HUES48 (cell line): ENCODE data around the gene FRMD1.

Experiments used
- H3K27ac ChIP-seq: one replicate; pipeline ENCODE4 v1.7.0; 2013; ENCODE audit warnings: low read depth, low read length, inconsistent platforms
- H3K27me3 ChIP-seq: 2 replicates; pipeline ENCODE4 v1.6.1; 2013; ENCODE audit warnings: mild to moderate bottlenecking, low read length; ENCODE audit not compliant: control insufficient read depth, insufficient read depth
- H3K36me3 ChIP-seq: 2 replicates; pipeline ENCODE4 v1.6.1; 2013; ENCODE audit warnings: low read length; ENCODE audit not compliant: control insufficient read depth, insufficient read depth
- H3K4me1 ChIP-seq: 2 replicates; pipeline ENCODE4 v1.6.1; 2013; ENCODE audit warnings: mild to moderate bottlenecking, low read length; ENCODE audit not compliant: control insufficient read depth, insufficient read depth
- H3K4me3 ChIP-seq: 2 replicates; pipeline ENCODE4 v1.5.1; 2013; ENCODE audit warnings: mild to moderate bottlenecking, low read depth, low read length
- H3K9ac ChIP-seq: 2 replicates; pipeline ENCODE4 v1.6.1; 2013; ENCODE audit warnings: mild to moderate bottlenecking, low read depth, low read length, moderate library complexity
- H3K9me3 ChIP-seq: 2 replicates; pipeline ENCODE4 v1.6.1; 2013; ENCODE audit warnings: low read length; ENCODE audit not compliant: control insufficient read depth, insufficient read depth

FRMD1 gene

GRCh38 chr6:168078943-168079405, at the start of gene FRMD1:
FRMD1 (minus strand) TSS chr6:168079212; CDS start chr6:168079094, 118 bp downstream.
- Histone ChIP-seq H3K9me3 (no peaks in the 10 kb centered on the region), H3K9ac (no peak within 1 kb of the TSS), H3K4me3 (no peak within 1 kb of the TSS), H3K36me3 (no peaks in the 10 kb centered on the region), H3K4me1 (peaks cover 9% of the 10 kb centered on the region; the same call in 1 of the 2 replicates), H3K27ac (no peak within 1 kb of the TSS), H3K27me3 (no peaks in the 10 kb centered on the region)

GRCh38 chr6:168128006-168128630, 49.1 kb upstream of the FRMD1 start:
- peaks cover 13% of the 10 kb centered on the region for H3K27me3 ChIP-seq

GRCh38 chr6:168127384-168127868, 48.4 kb upstream of the FRMD1 start:
- Histone ChIP-seq H3K36me3 (no peaks in the 10 kb centered on the region), H3K4me3 (no peak overlapping the region), H3K4me1 (peaks cover 15% of the 10 kb centered on the region), H3K9ac (no peak overlapping the region), H3K9me3 (no peaks in the 10 kb centered on the region), H3K27ac (no peak overlapping the region), H3K27me3 (peaks cover 10% of the 10 kb centered on the region)

More at GRCh38 chr6:168128006-168128630, 49.1 kb upstream of the FRMD1 start:
- Histone ChIP-seq H3K9ac (no peak overlapping the region), H3K4me1 (peaks cover 20% of the 10 kb centered on the region), H3K4me3 (no peak overlapping the region), H3K27ac (no peak overlapping the region), H3K36me3 (no peaks in the 10 kb centered on the region), H3K9me3 (no peaks in the 10 kb centered on the region)

GRCh38 chr6:168126566-168127383, 47.8 kb upstream of the FRMD1 start:
- Histone ChIP-seq H3K9me3 (no peaks in the 10 kb centered on the region), H3K27ac (no peak overlapping the region)

DNA sequence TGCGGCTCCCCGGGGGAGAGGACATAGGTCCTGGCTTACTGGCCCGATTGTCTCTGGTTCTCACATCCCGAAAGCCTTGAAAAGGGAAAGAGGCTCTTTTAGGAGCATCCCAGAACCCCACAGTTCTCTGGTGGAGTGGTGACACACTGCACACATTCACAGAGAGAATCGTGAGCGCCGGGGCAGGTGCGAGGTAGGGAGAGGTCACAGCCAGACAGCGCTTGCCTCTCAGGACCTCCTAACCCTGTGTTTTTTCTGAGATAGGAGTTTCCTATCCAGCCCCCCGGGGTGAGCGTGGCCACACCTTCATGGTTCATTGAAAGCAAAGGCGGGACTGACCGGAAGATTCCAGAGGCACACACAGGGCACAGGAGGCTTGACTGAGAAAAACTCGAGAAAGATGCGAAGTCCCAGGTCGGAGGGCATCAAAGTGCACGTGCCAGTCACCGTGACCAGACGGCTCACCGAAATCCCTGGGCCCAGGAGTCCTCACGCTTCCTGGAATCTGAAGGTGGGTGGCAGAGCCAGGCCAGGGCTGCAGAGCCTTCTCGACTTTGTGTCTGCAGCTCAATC, 46.5 kb upstream of the FRMD1 start:
- no peak overlapping the region for H3K4me3 ChIP-seq
- no peak overlapping the region; the same call in 1 of the 2 replicates for H3K9ac ChIP-seq
- H3K9me3 ChIP-seq: no peaks in the 10 kb centered on the region
- no peak overlapping the region for H3K27ac ChIP-seq
- H3K36me3 ChIP-seq: no peaks in the 10 kb centered on the region
- no peaks in the 10 kb centered on the region; the same call in 1 of the 2 replicates for H3K27me3 ChIP-seq
- H3K4me1 ChIP-seq: no peaks in the 10 kb centered on the region; the same call in 1 of the 2 replicates

More at GRCh38 chr6:168126566-168127383, 47.8 kb upstream of the FRMD1 start:
- H3K4me3 ChIP-seq: no peak overlapping the region
- H3K36me3 ChIP-seq: no peaks in the 10 kb centered on the region
- no peak overlapping the region for H3K9ac ChIP-seq
- H3K4me1 ChIP-seq: peaks cover 8% of the 10 kb centered on the region
- H3K27me3 ChIP-seq: peaks cover 3% of the 10 kb centered on the region

GRCh38 chr6:168124921-168125320, 45.9 kb upstream of the FRMD1 start:
- no peaks in the 10 kb centered on the region for H3K36me3 ChIP-seq
- no peaks in the 10 kb centered on the region for H3K27me3 ChIP-seq
- no peak overlapping the region for H3K27ac ChIP-seq
- H3K9me3 ChIP-seq: no peaks in the 10 kb centered on the region
- no peak overlapping the region for H3K4me3 ChIP-seq
- H3K9ac ChIP-seq: no peak overlapping the region
- H3K4me1 ChIP-seq: no peaks in the 10 kb centered on the region; the same call in 1 of the 2 replicates

GRCh38 chr6:168124158-168124557, 45.1 kb upstream of the FRMD1 start:
- H3K4me1 ChIP-seq: no peaks in the 10 kb centered on the region; the same call in 1 of the 2 replicates
- H3K27me3 ChIP-seq: no peaks in the 10 kb centered on the region
- H3K27ac ChIP-seq: no peak overlapping the region
- no peaks in the 10 kb centered on the region for H3K9me3 ChIP-seq
- H3K9ac ChIP-seq: no peak overlapping the region
- no peak overlapping the region for H3K4me3 ChIP-seq
- no peaks in the 10 kb centered on the region for H3K36me3 ChIP-seq

DNA sequence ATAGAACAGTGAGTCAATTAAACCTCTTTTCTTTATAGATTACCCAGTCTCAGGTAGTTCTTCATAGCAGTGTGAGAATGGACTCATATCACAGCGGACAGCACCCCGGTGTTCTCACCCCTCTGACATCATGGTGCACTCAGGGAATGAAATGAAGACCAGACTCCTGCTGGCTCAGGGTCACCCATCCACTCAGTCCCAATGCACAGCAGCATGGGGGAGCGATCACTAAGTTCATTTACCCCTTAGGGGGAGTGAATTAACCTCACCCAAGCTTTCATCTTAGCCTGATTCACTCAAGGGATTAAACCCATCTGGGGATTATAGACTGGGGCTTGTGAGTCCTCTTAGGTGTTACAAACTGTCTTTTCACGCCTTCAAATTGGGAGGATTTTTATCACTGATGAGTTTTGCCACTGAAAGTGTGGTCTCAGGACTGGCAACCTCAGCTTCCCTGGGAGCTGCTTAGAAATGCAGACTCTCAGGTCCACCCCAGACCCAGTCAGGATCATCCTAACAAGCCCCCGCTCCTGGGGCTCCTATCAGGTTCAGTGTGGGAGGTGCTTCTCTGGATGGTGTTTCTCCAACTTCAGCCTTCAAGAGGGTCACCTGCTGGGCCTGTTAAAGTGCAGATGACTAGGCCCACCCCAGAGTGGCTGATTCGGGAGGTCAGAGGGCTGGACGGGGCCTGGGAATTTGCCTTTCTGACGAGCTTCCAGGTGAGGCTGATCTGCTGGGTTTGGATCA, 44.3 kb upstream of the FRMD1 start:
- H3K4me3 ChIP-seq: no peak overlapping the region
- no peaks in the 10 kb centered on the region for H3K36me3 ChIP-seq
- peaks cover under 1% of the 10 kb centered on the region for H3K4me1 ChIP-seq
- no peaks in the 10 kb centered on the region for H3K27me3 ChIP-seq
- H3K27ac ChIP-seq: no peak overlapping the region
- no peak overlapping the region for H3K9ac ChIP-seq
- no peaks in the 10 kb centered on the region for H3K9me3 ChIP-seq

GRCh38 chr6:168122521-168122920, 43.5 kb upstream of the FRMD1 start:
- Histone ChIP-seq H3K4me1 (peaks cover 4% of the 10 kb centered on the region), H3K9me3 (no peaks in the 10 kb centered on the region), H3K27me3 (no peaks in the 10 kb centered on the region), H3K9ac (no peak overlapping the region), H3K36me3 (no peaks in the 10 kb centered on the region), H3K4me3 (no peak overlapping the region), H3K27ac (no peak overlapping the region)

GRCh38 chr6:168122011-168122410, 43.0 kb upstream of the FRMD1 start:
- H3K27me3 ChIP-seq: no peaks in the 10 kb centered on the region
- H3K36me3 ChIP-seq: no peaks in the 10 kb centered on the region

More at GRCh38 chr6:168122011-168122410, 43.0 kb upstream of the FRMD1 start:
- Histone ChIP-seq H3K4me1 (peaks cover 4% of the 10 kb centered on the region), H3K9ac (no peak overlapping the region), H3K4me3 (no peak overlapping the region), H3K9me3 (no peaks in the 10 kb centered on the region), H3K27ac (no peak overlapping the region)
